ENCODE data around the gene ARL6IP4. TPM values are rescaled to one million over a fixed set of nuclear protein-coding genes. Genes with fewer than 3 reads are reported as not detected.
A peak's percentile ranks its signal among the peaks of the same experiment; 100 is the strongest.

The ARL6IP4 gene
- total RNA-seq, 4 donors from 2014 or later: 129 to 188 (median 167) TPM

DNA sequence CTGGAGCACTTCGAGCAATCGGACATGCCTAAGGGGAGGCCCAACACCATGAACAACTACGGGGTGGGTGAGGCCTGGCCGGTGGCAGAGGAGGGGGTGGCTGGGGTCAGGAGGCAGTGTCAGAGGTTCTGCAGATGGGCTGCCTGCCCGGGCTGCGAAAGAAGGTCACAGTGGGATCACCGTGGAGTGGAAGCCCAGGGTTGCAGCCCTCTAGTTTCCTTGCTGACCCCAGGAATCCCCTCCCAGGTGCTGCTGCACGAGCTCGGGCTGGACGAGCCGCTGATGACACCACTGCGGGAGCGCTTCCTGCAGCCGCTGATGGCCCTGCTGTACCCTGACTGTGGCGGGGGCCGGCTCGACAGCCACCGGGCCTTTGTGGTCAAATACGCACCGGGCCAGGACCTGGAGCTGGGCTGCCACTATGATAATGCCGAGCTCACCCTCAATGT lies 1.9 kb upstream of the ARL6IP4 start:
- no peak for DNase-seq (ENCODE audit: low spot score in 2 of 2)
- no peak for TF ChIP-seq POLR2A (IDR thresholded peaks at IDR 0.05)
- TF ChIP-seq, protein P1, sequence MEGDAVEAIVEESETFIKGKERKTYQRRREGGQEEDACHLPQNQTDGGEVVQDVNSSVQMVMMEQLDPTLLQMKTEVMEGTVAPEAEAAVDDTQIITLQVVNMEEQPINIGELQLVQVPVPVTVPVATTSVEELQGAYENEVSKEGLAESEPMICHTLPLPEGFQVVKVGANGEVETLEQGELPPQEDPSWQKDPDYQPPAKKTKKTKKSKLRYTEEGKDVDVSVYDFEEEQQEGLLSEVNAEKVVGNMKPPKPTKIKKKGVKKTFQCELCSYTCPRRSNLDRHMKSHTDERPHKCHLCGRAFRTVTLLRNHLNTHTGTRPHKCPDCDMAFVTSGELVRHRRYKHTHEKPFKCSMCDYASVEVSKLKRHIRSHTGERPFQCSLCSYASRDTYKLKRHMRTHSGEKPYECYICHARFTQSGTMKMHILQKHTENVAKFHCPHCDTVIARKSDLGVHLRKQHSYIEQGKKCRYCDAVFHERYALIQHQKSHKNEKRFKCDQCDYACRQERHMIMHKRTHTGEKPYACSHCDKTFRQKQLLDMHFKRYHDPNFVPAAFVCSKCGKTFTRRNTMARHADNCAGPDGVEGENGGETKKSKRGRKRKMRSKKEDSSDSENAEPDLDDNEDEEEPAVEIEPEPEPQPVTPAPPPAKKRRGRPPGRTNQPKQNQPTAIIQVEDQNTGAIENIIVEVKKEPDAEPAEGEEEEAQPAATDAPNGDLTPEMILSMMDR (IDR thresholded peaks at IDR 0.05): no peak
- H3K4me3 ChIP-seq (ENCODE audit: low read depth, poor library complexity, severe bottlenecking): no peak overlapping the region
- intact Hi-C loops (cut with DNase I; ENCODE audit: low total_unique reads): no loop called here
- WGBS, 2 donors: 85 to 90% methylated on average over 10 to 20 of the region's 21 CpGs

DNA sequence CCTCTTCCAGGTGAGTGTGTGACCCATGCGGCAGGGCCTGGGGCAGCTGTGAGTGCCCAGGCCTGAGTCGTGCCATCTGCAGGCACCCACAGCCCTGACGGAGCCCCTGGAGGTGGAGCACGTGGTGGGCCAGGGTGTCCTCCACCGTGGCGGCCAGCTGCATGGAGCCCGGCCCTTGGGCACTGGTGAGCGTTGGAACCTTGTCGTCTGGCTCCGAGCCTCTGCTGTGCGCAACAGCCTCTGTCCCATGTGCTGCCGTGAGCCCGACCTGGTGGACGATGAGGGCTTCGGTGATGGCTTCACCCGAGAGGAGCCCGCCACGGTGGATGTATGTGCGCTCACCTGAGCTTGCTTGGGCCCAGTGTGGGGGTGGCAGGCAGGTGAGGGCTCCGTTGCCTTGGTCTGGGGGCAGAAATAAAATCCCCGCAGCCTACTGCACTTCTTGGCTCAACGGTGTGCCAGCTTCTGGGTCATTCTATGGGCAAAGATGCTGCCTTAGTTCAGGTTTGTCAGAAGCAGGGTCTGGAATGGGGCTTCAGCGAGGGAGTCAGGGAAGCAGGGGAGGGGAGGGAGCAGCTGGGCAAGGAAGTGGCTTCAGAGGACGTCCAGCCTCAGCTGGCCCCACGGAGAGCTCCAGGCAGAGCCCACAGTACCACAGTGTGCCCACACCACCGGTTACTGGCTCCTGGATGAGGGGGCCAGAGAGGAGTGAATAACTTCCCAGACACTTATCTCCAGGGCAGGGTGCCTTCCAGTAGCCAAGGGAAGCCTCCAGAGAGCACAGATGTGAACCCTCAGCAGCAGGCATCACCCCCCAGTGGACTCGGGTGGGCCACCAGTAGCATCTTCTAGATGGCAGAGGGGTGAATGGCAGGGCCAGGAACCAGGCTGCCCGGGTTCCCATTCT lies 1.2 kb upstream of the ARL6IP4 start:
- intact Hi-C loops (cut with DNase I; ENCODE audit: low total_unique reads): no loop called here
- no peak overlapping the region for H3K4me3 ChIP-seq (ENCODE audit: low read depth, poor library complexity, severe bottlenecking)
- no peak for TF ChIP-seq POLR2A (IDR thresholded peaks at IDR 0.05)
- TF ChIP-seq, protein P1 (IDR thresholded peaks at IDR 0.05): no peak
- WGBS, 2 donors: 62 to 67% methylated on average over 15 to 25 of the region's 28 CpGs
- DNase-seq (ENCODE audit: low spot score in 2 of 2): peak in 1 of 2 donors; percentile 85

DNA sequence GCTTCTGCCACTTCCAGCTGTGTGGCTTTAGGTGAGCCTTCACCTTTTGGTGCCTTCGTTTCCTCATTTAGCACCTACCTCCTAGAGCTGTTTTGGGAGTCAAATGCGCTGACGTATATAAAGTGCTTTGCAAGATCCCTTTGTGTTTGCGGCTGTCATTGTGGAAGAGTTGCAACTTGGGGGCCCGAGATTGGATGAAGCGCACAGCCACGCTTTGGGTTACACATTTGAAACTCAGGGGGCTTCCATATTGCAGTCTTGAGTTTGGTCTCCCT lies 636 bp upstream of the ARL6IP4 start:
- no peak for TF ChIP-seq POLR2A (IDR thresholded peaks at IDR 0.05)
- TF ChIP-seq, protein P1 (IDR thresholded peaks at IDR 0.05): no peak
- intact Hi-C loops (cut with DNase I; ENCODE audit: low total_unique reads): no loop called here
- 3% methylated on average over 7 of the region's 7 CpGs for WGBS, 2 donors
- peak overlapping the region; percentile 76 for H3K4me3 ChIP-seq (ENCODE audit: low read depth, poor library complexity, severe bottlenecking)
- no peak for DNase-seq (ENCODE audit: low spot score in 2 of 2)

DNA sequence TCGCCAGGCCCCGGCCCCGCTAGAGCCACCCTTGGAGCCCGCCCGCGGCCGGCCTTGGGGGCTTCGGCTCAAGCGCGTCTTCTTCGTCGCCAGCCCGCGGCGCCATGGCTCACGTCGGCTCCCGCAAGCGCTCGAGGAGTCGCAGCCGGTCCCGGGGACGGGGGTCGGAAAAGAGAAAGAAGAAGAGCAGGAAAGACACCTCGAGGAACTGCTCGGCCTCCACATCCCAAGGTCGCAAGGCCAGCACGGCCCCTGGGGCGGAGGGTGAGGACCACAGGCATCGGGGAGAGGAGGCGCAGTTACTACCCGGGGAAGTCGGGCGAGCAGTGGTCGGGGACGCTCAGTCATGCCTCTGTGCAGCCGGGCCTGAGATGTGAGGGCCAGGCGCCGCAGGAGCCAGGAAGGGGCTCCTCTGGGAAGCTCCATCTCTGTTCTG lies 573 bp downstream of the ARL6IP4 start:
- no peak for DNase-seq (ENCODE audit: low spot score in 2 of 2)
- intact Hi-C loops (cut with DNase I; ENCODE audit: low total_unique reads): no loop called here
- TF ChIP-seq, protein P1 (IDR thresholded peaks at IDR 0.05): no peak
- TF ChIP-seq POLR2A (IDR thresholded peaks at IDR 0.05): no peak
- 0 to 2% methylated on average over 12 to 40 of the region's 40 CpGs for WGBS, 2 donors
- H3K4me3 ChIP-seq (ENCODE audit: low read depth, poor library complexity, severe bottlenecking): peak overlapping the region; percentile 76

DNA sequence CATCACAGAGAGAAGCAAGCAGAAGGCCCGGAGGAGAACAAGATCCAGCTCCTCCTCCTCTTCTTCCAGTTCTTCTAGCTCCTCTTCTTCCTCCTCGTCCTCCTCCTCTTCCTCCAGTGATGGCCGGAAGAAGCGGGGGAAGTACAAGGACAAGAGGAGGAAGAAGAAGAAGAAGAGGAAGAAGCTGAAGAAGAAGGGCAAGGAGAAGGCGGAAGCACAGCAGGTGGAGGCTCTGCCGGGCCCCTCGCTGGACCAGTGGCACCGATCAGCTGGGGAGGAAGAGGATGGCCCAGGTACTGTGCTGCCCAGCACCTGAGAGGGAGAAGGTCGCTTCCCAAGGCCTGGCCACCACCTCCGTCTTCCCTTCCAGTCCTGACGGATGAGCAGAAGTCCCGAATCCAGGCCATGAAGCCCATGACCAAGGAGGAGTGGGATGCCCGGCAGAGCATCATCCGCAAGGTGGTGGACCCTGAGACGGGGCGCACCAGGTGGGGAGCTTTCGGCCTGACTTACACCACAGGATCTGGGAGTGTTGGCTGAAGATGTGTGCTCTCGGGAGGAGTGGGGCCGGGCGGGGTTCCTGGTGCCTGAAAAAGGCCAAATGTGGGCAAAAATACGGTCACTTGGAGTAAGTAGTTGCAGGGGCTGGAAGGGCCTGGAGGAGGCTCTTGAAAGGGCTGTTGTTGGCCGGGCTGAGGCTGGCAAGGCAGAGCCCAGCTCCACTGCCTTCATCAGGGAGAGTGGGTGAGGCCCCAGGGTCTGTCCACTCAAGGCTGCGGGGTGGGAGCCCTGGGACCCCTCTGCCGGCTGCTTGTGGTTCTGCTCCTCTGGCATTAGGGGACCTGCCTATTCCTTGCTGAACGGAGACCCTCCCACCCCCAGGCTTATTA lies 1.4 kb downstream of the ARL6IP4 start:
- TF ChIP-seq, protein P1 (IDR thresholded peaks at IDR 0.05): no peak
- TF ChIP-seq POLR2A (IDR thresholded peaks at IDR 0.05): no peak
- DNase-seq (ENCODE audit: low spot score in 2 of 2): no peak
- 62 to 64% methylated on average over 25 of the region's 25 CpGs for WGBS, 2 donors
- peak overlapping the region; percentile 76 for H3K4me3 ChIP-seq (ENCODE audit: low read depth, poor library complexity, severe bottlenecking)
- intact Hi-C loops (cut with DNase I; ENCODE audit: low total_unique reads): no loop called here

Data from lower leg skin (tissue), 4 donors.